Measurements from ENCODE around the gene MDFIC.

DNA sequence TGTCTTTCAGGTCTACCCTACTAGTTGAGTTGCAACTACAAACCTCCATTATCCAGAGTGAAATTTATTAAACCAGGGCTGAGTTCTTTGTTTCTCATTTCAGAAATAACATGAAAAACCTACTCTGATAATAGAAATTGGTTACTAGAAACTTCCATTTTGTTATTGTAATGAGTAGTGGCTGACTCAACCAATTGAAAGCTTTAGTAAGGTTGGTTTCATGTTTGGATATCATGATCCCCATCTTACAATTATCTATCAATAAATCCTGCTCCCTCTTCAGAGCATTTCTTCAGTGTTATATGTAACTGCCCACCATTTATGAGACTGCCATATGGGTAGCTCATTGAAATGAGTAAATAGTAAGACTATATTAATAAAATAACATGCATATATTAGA, 16.9 kb downstream of the MDFIC start:
- TF ChIP-seq, protein P1, sequence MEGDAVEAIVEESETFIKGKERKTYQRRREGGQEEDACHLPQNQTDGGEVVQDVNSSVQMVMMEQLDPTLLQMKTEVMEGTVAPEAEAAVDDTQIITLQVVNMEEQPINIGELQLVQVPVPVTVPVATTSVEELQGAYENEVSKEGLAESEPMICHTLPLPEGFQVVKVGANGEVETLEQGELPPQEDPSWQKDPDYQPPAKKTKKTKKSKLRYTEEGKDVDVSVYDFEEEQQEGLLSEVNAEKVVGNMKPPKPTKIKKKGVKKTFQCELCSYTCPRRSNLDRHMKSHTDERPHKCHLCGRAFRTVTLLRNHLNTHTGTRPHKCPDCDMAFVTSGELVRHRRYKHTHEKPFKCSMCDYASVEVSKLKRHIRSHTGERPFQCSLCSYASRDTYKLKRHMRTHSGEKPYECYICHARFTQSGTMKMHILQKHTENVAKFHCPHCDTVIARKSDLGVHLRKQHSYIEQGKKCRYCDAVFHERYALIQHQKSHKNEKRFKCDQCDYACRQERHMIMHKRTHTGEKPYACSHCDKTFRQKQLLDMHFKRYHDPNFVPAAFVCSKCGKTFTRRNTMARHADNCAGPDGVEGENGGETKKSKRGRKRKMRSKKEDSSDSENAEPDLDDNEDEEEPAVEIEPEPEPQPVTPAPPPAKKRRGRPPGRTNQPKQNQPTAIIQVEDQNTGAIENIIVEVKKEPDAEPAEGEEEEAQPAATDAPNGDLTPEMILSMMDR (optimal IDR thresholded peaks at IDR 0.05 in 1 of 3, IDR thresholded peaks at IDR 0.05 in 1 of 3, conservative IDR thresholded peaks at IDR 0.05 in 1 of 3; ENCODE audit: extremely low read depth in 1 of 3, insufficient read depth in 2 of 3, low read length in 3 of 3), result no peak
- no peak for TF ChIP-seq EZH2 (IDR thresholded peaks at IDR 0.05; ENCODE audit: low read length)

All from keratinocyte (primary cell).